LNCaP clone FGC (cell line): ENCODE results near the gene LRRFIP1.
A peak's percentile ranks its signal among the peaks of the same experiment; 100 is the strongest.

Source experiments
- DNase-seq: peaks from one replicate; pipeline ENCODE4 v3.0.0-alpha.2; 2011; ENCODE audit warnings: low read depth
- H3K4me3 ChIP-seq: 2 replicates; pipeline ENCODE4 v1.5.1; 2011; ENCODE audit warnings: mild to moderate bottlenecking, low read depth, low read length, control low read depth
- CTCF ChIP-seq: IDR thresholded peaks from 2 replicates; pipeline ENCODE4 v1.5.1; 2012; ENCODE audit warnings: mild to moderate bottlenecking; ENCODE audit not compliant: control insufficient read depth, insufficient read depth; ENCODE audit errors: extremely low read depth

LRRFIP1 gene

GRCh38 chr2:237673130-237674001 lies 46.0 kb downstream of the LRRFIP1 start:
- DNase-seq, result no peak
- H3K4me3 ChIP-seq, result no peak overlapping the region
- peak; percentile 44 for TF ChIP-seq CTCF

- DNase-seq, result no peak
- no peak for TF ChIP-seq CTCF
- no peak overlapping the region for H3K4me3 ChIP-seq
Observed at GRCh38 chr2:237674731-237675276, 47.4 kb downstream of the LRRFIP1 start.

DNA sequence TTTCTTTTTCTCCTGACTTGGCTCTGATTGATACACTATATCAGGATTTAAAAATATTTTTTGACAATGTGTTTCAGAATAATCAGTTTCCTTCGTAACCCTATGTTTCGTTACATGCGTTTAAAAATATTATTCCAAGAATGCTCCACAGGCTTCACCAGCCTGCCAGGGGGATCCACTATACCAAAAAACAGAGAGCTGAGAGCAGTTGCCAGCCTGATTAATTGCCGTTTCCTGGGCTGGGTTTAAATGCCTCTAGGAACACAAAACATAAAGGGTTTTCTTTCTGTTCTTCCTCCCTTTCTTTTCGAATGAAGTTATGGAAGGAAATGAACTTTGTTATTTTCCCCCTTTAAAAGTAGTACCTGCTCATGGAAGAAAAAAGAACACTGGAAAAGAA lies 47.9 kb downstream of the LRRFIP1 start:
- no peak overlapping the region for H3K4me3 ChIP-seq
- no peak for DNase-seq
- no peak for TF ChIP-seq CTCF

DNA sequence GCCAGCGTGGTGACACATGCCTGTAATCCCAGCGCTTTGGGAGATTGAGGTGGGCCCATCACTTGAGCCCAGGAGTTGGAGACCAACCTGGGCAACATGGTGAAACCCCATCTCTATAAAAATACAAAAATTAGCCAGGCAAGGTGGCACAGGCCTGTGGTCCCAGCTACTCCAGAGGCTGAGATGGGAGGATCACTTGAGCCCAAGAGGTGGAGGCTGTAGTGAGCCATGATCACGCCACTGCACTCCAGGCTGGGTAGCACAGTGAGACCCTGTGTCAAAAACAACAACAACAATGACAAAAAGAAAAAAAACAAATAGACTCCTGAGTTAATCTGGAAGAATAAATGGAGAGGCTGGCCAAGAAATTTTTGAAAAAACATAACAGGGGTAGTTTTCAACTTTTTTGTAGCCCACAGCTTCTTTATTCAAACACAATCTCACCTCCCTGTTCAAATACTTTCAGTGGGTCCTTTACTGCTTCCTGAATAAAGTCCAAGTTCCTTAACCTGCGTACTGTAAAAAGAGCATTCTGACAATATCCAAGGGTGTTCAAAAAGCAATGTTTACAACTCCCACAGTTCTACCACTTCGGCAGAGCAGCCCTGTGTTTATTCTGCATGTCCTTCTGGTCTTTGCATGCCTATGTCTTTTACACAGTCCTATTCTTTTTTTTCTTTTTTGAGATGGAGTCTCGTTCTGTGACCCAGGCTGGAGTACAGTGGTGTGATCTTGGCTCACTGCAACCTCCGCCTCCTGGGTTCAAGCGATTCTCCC lies 53.5 kb downstream of the LRRFIP1 start:
- TF ChIP-seq CTCF, result no peak
- no peak overlapping the region for H3K4me3 ChIP-seq
- DNase-seq, result no peak

GRCh38 chr2:237682151-237682550 lies 54.8 kb downstream of the LRRFIP1 start:
- no peak overlapping the region for H3K4me3 ChIP-seq
- DNase-seq, result no peak
- TF ChIP-seq CTCF, result no peak

DNA sequence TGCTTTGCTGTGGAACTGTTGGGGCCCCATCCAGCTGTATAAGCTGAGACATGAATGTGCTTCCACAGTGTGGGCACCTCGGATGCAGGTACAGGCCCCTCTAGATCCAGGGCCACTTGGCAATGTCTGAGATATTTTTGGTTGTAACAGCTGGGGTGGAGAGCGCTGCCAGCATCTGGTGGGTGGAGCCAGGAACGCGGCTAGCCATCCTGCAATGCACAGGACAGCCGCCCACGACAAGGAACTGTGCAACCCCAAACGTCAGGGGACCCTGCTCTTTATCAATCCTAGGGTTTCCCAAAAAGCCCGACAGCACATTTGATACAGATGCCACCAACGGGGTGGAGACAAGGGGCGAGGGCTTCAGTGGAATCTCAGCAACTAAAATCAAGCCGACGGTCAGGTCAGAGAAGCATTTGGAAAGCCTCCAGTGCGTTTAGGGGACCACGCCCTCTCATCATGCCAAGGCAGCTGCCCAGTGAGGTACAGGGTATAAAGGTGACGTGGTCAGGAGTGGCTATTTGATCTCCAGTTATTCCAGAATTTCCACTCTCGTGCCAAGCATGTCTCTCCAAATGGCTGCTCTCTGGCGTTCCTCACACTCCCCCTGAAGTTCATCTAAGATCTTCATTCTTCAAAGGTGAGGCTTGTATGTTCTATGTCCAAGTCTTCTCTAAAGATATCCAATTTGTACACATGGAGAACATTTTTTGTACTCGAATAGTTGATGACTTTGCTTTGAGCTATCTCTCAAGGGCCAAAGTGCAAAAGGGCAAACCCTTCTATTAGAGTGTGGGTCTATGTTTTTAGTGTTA lies 55.7 kb downstream of the LRRFIP1 start:
- no peak for TF ChIP-seq CTCF
- no peak overlapping the region for H3K4me3 ChIP-seq
- DNase-seq, result no peak
